HG02610 (cell line): ENCODE measurements around the gene ALKBH8.

Experiments
- ATAC-seq: cut with Tn5 transposase; IDR thresholded peaks from one replicate; pipeline ENCODE4 v1.9.1; 2021; ENCODE audit warnings: mild to moderate bottlenecking, moderate library complexity; ENCODE audit not compliant: unreplicated experiment

ALKBH8 gene, protein sequence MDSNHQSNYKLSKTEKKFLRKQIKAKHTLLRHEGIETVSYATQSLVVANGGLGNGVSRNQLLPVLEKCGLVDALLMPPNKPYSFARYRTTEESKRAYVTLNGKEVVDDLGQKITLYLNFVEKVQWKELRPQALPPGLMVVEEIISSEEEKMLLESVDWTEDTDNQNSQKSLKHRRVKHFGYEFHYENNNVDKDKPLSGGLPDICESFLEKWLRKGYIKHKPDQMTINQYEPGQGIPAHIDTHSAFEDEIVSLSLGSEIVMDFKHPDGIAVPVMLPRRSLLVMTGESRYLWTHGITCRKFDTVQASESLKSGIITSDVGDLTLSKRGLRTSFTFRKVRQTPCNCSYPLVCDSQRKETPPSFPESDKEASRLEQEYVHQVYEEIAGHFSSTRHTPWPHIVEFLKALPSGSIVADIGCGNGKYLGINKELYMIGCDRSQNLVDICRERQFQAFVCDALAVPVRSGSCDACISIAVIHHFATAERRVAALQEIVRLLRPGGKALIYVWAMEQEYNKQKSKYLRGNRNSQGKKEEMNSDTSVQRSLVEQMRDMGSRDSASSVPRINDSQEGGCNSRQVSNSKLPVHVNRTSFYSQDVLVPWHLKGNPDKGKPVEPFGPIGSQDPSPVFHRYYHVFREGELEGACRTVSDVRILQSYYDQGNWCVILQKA

GRCh38 chr11:107565219-107565937, at the start of gene ALKBH8:
ALKBH8 (minus strand) TSS chr11:107565735; CDS start chr11:107560893, 4,842 bp downstream.
- ATAC-seq = peak; percentile 82

DNA sequence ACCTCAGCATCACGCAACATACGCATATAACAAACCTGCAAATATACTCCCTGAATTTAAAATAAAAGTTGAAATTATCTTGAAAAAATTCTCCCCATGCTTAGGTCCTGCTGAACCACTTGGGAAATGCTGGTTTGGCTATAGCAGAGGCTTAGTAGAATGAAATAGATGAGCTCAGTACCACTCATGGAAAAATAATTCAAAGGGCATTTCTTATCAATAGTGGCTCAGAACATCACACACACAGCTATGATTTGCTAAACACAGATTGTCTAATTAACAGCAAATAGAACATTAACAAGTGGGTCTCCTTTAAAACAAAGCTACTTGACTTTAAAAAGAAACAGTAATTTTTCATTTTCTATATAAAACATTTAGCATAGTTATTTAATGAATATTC, 46.9 kb upstream of the ALKBH8 start:
- no peak for ATAC-seq

DNA sequence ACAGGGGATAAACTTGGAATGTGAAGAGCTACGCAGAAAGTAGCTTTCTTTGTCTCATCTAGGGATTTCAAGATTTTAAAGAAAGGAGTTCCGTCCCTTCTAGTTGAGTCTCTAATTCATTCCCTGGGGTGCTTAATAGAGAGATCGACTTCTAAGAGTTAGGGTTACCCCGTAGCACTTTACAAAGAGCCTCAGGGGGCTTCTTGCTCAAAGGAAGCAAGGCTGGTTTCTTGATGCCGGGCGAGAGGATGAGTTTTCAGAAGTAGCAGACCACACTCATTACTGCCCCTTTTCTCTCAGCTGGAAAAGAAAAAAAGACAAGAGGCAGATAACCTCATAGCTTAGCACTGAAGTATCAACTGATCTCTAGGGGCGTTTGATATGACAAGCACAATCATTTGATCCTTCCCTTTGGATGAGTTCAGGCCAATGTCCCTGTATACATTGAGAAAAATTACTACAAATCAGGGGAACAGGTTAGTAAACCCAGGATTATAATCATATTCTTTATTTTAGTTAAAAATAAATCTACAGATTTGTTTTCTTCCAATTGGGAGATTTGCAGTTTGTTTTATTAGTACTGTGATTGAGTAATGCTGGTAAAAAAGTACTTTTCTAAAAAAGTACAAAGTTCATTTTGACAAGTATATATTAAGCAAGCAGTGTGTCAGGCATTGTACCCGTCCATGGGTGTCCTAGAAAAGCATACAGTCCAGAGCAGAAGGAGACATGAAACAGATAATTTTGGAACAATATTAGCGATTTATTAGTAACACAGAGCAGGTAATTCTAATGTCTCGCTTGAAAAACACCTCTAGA, 44.1 kb upstream of the ALKBH8 start:
- no peak for ATAC-seq

GRCh38 chr11:107608809-107609208, 43.3 kb upstream of the ALKBH8 start:
- no peak for ATAC-seq

DNA sequence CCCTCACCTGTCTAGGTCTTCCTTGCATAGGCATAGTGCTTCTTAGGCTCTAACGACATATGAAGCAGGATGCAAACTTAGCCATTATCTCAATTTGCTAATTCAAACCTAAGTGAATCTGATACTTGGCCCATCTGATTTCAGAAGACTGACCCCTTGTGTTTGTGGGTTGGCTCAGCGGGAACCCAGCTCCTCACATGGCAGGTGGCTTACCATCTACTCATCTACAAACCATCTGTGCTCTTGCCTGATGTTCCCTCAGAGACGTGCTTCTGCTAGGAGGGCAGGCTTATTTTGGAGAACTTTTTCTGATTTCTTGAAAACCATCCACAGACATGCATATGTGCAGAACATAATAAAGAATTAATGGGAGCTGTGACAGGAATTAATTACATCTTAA, 40.6 kb upstream of the ALKBH8 start:
- ATAC-seq = no peak

- no peak for ATAC-seq
These were observed 39.8 kb upstream of the ALKBH8 start for GRCh38 chr11:107605061-107606006.

GRCh38 chr11:107598225-107599139, 32.9 kb upstream of the ALKBH8 start:
- ATAC-seq = peak; percentile 62

- ATAC-seq = no peak
These were observed 29.2 kb upstream of the ALKBH8 start for GRCh38 chr11:107594736-107595135.

GRCh38 chr11:107593951-107594350, 28.4 kb upstream of the ALKBH8 start:
- no peak for ATAC-seq

- no peak for ATAC-seq
These were observed 27.3 kb upstream of the ALKBH8 start for GRCh38 chr11:107592813-107593212.

DNA sequence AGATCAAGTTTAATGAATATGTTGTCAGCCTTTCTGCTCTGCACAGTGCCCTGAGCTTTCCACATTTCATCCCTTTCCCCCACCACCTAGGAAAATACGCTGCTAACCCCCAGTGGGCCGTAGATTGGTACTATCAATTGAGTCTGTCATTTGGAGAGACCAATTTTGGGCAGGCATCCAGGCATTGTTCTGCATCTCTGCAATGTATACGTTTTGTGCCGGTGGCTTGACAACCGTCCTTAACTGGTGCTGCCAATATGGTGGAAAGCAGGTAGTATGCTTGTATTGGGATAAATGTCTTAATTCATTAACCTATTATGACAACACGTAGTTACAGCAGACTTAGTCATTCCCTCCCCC, 26.7 kb upstream of the ALKBH8 start:
- ATAC-seq = no peak

GRCh38 chr11:107591378-107592230, 26.1 kb upstream of the ALKBH8 start:
- ATAC-seq = peak; percentile 36

DNA sequence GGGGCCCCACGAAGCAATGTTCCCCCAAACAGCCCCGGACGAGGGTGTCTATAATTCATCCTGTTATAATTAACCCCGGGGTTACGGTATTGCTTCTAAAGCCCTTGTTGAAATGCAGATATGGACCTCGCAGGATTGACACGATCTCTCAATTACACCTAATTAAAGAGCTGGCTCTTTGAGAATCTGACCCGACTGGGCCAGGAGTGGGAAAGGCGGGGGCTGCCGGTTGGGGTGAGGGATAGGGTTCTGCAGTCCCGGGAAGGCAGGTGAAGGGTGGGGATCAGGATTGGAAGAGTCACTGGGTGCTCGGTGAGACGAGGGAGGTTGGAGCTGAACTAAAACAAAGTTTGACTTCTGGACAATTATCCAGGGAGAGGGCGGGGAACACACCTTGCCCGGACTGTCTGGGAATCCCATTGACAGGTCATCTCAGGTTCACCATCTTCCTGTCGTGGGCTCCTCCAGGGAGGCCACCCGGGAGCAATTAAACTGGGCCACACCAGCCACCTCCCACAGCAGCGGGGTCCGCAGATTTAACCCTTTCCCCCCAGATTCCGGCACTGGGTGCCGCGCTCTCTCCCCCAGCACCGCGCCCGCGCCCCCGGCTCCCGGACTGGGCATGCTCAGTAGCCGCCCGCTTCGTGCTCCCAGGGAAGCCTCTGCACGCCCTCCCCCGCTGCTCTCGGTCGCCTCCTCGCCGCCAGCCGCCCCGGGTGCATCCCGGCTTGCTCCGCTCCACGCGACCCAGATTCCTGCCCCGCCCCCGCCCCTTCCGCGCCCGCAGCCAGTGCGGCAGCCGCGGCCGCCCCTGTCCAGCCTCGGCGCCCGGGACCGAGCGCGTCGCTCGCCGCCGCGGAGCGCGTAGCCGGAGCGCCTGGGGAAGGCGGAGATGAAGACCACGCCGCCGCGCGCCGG, 25.2 kb upstream of the ALKBH8 start, which contains the start of gene ELMOD1:
Gene ELMOD1, plus strand, starts transcription at position 688 of the 918 bp plus-strand sequence. CDS start 27,043 bp downstream, outside the sequence.
- peak; percentile 33 for ATAC-seq

GRCh38 chr11:107587306-107587979, 21.9 kb upstream of the ALKBH8 start:
- ATAC-seq = no peak

DNA sequence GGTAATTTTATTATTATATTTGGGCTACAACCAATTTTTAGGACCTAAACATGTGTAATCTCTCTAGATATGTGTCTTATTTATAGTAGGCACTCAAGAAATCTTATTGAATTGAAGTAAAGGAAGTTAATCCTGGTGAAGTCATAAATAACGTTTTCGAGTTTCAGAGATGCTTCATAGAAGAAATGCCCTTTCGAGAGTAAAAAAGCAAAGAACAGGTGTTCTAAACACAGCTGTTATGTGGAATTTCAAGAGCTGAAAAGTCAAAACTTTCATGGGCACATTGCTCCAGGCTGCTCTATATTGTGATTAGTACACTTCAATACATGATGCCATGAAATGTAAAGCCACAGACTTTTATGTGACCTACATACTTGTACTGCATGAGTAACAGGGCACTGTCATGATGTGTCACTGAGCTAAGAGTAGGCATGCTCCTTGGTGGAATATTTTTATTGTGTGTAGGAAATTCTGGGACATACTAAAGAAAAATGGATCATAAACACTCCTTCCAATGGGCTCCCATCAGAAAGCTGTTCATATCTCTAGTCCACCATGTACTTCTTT, 18.2 kb upstream of the ALKBH8 start:
- ATAC-seq = no peak

DNA sequence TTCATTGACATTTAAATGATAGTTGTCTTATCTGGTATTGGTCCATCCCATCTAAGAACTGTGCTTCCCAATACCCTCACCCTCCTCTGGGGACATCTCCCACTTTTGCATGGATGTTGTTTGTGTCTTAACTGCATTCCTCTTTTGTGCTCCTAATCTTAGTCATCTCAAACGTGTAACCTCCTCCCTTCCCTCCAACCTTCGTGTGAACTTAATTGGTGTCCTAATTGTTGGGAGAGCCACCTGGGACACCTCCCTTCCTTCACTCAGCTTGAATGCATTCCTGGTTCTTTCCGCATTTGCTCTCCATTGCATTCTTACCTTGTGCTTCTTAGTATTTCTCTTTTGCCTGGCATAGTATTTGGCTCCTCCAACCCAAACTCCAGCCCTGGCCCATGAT, 15.6 kb upstream of the ALKBH8 start:
- ATAC-seq = no peak
